Testis (tissue), 5 donors: Measurements from ENCODE around the gene GNG2. TPM values are rescaled to one million over a fixed set of nuclear protein-coding genes. Genes with fewer than 3 reads are reported as not detected.

Experiments used
- DNase-seq: peaks from one replicate; pipeline ENCODE4 v3.0.0-alpha.2; 2019
- H3K27ac ChIP-seq, 2 donors: fragments of 200-600 bp; sonication (generic); one replicate each; pipeline ENCODE4 v1.5.1; 2019
- H3K27me3 ChIP-seq: fragments of 200-600 bp; sonication (generic); one replicate; pipeline ENCODE4 v1.5.1; 2019
- H3K36me3 ChIP-seq: fragments of 200-600 bp; sonication (generic); one replicate; pipeline ENCODE4 v1.5.1; 2017; ENCODE audit warnings: low read depth; ENCODE audit errors: missing control alignments
- H3K4me1 ChIP-seq: fragments of 200-600 bp; sonication (generic); one replicate; pipeline ENCODE4 v1.5.1; 2019
- H3K4me3 ChIP-seq, 2 donors: fragments of 200-600 bp; sonication (generic); one replicate each; pipeline ENCODE4 v1.5.1; 2017 to 2019
- H3K9me3 ChIP-seq: fragments of 200-600 bp; sonication (generic); one replicate; pipeline ENCODE4 v1.5.1; 2017
- CTCF ChIP-seq, 3 experiments: fragments of 450-650 bp in 2 of 3; fragments of 200-600 bp in 1 of 3; sonication (generic) in 1 of 3; IDR thresholded peaks; one replicate each; pipeline ENCODE4 v1.5.1; 2016 to 2019; ENCODE audit warnings: antibody characterized with exemption in 3 of 3, mild to moderate bottlenecking in 2 of 3, moderate library complexity in 1 of 3
- POLR2A ChIP-seq: fragments of 450-650 bp; IDR thresholded peaks from one replicate; pipeline ENCODE4 v1.6.1; 2017; ENCODE audit warnings: antibody characterized with exemption, mild to moderate bottlenecking, moderate library complexity
- WGBS, 2 donors: methylation state at CpG; one replicate each; pipeline ENCODE4 v1.1.5; 2018; 5-methylcytosine and 5-hydroxymethylcytosine counted together
- intact Hi-C: fragments of 100-400 bp; cut with DNase I; formaldehyde crosslinking; loops from one replicate; pipeline ENCODE4 v1.15.1; 2023; ENCODE audit warnings: low total_unique reads
- long read RNA-seq, 2 donors: transcript quantifications; one replicate each; lab custom pipeline, GENCODE V29; 2026
- polyA plus RNA-seq: library from polyadenylated mRNA; stranded (reverse); fragments of 350-450 nt; fragmentation: Illumina TruSeq; extraction: RNeasy Lipid Tissue Mini Kit (QIAGEN cat#74804); gene quantifications from one replicate; pipeline ENCODE4 v1.2.3, GENCODE V29; 2014; ENCODE audit warnings: low read depth, low replicate concordance; ENCODE audit not compliant: insufficient read depth
- total RNA-seq, 2 donors: library from RNA; depleted of rRNA; stranded (reverse); fragments of >200 nt; gene quantifications; one replicate each; pipeline ENCODE4 v1.2.3, GENCODE V29; 2016

The GNG2 gene
- total RNA-seq, result 100 to 1,000 TPM; 248 to 312 TPM
- polyA plus RNA-seq, result 250 TPM
- long read RNA-seq, donor 1, transcript GNG2-213 (4 exons, 2,125 nt), result major isoform, 43 of 50 reads
- long read RNA-seq, donor 1, partial matches to known transcripts, result 0 of 50 reads
- long read RNA-seq, donor 1, other reads (novel, unspliced or antisense), result 0 of 50 reads
- long read RNA-seq, donor 2, transcript GNG2-213 (4 exons, 2,125 nt), result major isoform, 27 of 28 reads
- long read RNA-seq, donor 2, partial matches to known transcripts, result 0 of 28 reads
- long read RNA-seq, donor 2, other reads (novel, unspliced or antisense), result 0 of 28 reads

DNA sequence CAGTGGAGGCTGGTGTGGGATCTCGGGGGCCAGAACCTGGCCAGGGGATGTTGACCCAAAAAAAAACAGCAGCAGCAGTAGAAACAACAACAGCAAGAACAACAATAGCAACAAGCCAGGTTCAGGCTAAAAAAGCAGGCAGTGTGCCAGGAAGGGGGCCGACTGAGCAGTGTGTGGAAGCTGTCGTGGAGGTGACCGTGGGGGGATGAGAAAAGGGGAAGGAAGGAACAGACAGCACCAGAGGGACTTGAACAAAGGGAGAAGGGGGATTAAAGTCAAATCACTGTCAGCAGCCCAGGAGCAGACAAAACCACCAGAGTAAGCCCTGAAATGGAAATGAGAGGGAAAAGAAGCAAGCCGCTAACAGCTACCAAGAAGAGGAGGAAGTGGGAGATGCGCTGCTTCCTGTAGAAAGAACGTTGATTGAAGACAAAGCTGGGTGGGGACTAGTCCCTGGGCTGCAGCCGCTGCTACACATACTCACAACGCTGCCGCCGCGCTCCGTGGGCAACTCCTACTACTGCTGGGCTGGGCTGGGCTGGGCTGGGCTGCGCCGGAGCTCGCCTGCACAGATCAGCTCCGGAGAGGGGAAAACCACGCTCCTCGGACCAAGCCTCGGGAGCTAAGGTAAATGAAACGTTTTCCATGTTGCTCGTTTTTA, at the start of gene GNG2:
Gene GNG2 (plus strand): TSS at position 449 of the 661 bp plus-strand sequence. CDS start 90,067 bp downstream, outside the sequence.
- intact Hi-C loops, result no loop called here
- WGBS, 2 donors, result 2 to 3% methylated on average over 22 of the region's 22 CpGs
- H3K4me1 ChIP-seq, result peaks cover 5% of the 10 kb centered on the region

DNA sequence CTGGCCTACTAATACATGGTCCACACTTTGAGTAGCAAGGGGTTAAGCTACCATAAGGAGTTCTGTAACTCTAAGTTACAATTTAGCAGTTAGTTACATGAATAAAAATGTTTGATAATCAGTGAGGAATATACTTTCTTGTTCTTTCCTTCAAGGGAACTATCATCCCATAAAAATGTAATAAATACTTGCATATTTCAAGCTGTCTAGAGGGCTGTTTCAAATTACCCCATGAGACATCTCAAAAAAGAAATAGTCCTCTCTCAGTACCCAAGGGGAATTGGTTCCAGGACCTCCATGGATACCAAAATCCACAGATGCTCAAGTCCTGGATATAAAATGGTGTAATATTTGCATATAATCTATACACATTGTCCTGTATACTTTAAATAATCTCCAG, 48.7 kb upstream of the GNG2 start:
- intact Hi-C loops, result no loop called here
- H3K27me3 ChIP-seq, result no peaks in the 10 kb centered on the region
- no peaks in the 10 kb centered on the region for H3K36me3 ChIP-seq
- TF ChIP-seq POLR2A (no peak), CTCF (IDR thresholded peaks at IDR 0.05) (no peak)
- H3K9me3 ChIP-seq, result no peaks in the 10 kb centered on the region
- H3K4me1 ChIP-seq, result no peaks in the 10 kb centered on the region
- H3K27ac ChIP-seq, result no peak overlapping the region
- DNase-seq, result no peak
- no peak overlapping the region for H3K4me3 ChIP-seq

More for the DNA sequence above, at the start of gene GNG2:
- DNase-seq, result peak; percentile 93
- H3K36me3 ChIP-seq, result no peaks in the 10 kb centered on the region
- H3K9me3 ChIP-seq, result no peaks in the 10 kb centered on the region
- H3K27ac ChIP-seq, result peak within 1 kb of the TSS; percentile 46 to 55
- TF ChIP-seq POLR2A (no peak), CTCF (IDR thresholded peaks at IDR 0.05) (no peak)
- no peaks in the 10 kb centered on the region for H3K27me3 ChIP-seq
- H3K4me3 ChIP-seq, result peak within 1 kb of the TSS; percentile 44 to 63

GRCh38 chr14:51816031-51816430, 44.4 kb upstream of the GNG2 start:
- no peak for TF ChIP-seq CTCF (IDR thresholded peaks at IDR 0.05)
- no peak for TF ChIP-seq POLR2A
- 73 to 83% methylated on average over 6 to 15 of the region's 15 CpGs for WGBS, 2 donors
- Histone ChIP-seq H3K27ac (no peak overlapping the region), H3K27me3 (no peaks in the 10 kb centered on the region), H3K4me3 (no peak overlapping the region), H3K36me3 (no peaks in the 10 kb centered on the region), H3K4me1 (no peaks in the 10 kb centered on the region), H3K9me3 (no peaks in the 10 kb centered on the region)
- no peak for DNase-seq
- intact Hi-C loops, result no loop called here

- Histone ChIP-seq H3K4me3 (no peak overlapping the region), H3K27me3 (no peaks in the 10 kb centered on the region), H3K27ac (no peak overlapping the region), H3K9me3 (no peaks in the 10 kb centered on the region), H3K36me3 (no peaks in the 10 kb centered on the region), H3K4me1 (no peaks in the 10 kb centered on the region)
- TF ChIP-seq CTCF (IDR thresholded peaks at IDR 0.05) (no peak), POLR2A (no peak)
- WGBS, 2 donors, result 50 to 51% methylated on average over 2 of the region's 2 CpGs
- no peak for DNase-seq
- intact Hi-C loops, result no loop called here
Observed at GRCh38 chr14:51817326-51817725, 43.1 kb upstream of the GNG2 start.
